GM19193 (cell line): ENCODE results near the gene TGFB1.

Experiments used
- POLR2A ChIP-seq: IDR thresholded peaks from 4 replicates; pipeline ENCODE4 v1.6.1; 2011; ENCODE audit not compliant: insufficient read depth, insufficient read length; ENCODE audit errors: extremely low read depth

Gene TGFB1

GRCh38 chr19:41288673-41289530 lies 64.8 kb downstream of the TGFB1 start:
- TF ChIP-seq POLR2A = no peak
